ENCODE measurements around the gene EPOP.

Gene EPOP

DNA sequence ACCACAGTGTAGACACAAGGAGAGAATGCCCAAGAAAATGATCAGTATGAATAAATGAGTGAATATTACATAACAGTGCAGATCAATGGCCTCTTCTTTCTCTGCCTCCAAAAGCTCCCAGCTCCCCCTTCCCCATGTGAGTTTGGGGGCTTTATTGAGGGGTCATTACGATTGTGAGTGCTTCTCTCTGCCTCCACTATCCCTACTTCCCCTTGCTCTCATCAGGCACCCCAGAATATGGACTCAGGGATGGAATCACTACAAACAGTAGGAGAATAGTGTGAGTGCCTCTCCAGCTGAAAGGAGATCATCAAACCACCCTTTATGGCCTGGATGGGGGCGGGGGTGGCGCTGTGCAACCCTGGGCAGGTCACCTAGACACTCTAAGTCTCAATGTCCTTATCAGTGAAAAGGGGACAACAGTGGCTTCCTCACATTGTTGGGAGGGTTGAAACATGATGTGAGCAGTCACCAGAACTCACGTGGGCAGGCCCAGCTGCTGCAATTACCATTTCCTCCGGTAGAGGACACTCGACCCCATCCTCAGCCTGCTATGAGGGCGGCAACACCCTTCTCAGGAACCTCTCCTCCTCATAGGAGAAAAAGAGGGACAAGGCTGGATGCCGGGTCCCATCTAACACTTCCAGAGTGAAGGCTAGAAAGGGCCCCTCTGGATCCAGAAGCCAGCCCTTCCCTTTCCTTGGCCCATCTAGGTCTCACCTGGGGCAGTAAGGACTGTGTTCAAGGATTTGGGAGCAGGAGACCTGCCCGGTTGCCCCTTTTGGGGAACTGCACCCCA, 2.1 kb upstream of the EPOP start:
- in situ Hi-C loops (cut with MboI; ENCODE audit: low sequenced_read_pairs), result loop anchor here (5.0 kb wide), 1 partner anchor 50 kb away; no protein-coding TSS in a partner anchor

- in situ Hi-C loops (cut with MboI; ENCODE audit: low sequenced_read_pairs), result no loop called here
Observed at GRCh38 chr17:38674014-38674748, 576 bp downstream of the EPOP start.

DNA sequence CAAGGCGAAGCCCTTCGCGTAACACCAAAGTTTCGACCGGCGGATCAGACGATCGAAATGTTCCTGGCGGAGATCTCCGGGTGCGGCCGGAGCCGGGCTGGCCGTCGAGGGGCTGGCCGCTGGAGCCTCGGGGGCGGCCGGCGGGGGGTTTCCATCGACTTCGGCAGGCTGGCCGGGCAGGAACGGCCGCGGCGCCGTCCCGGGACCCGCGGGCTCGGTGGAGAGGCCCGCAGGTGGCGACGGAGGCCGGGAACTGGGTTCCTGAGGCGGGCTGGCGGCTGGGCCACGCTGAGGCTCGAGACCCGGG, 1.1 kb downstream of the EPOP start:
- in situ Hi-C loops (cut with MboI; ENCODE audit: low sequenced_read_pairs), result no loop called here

- in situ Hi-C loops (cut with MboI; ENCODE audit: low sequenced_read_pairs), result no loop called here
Observed at GRCh38 chr17:38672788-38673706, 1.7 kb downstream of the EPOP start.

GRCh38 chr17:38671939-38672720, 2.6 kb downstream of the EPOP start:
- in situ Hi-C loops (cut with MboI; ENCODE audit: low sequenced_read_pairs), result no loop called here

- in situ Hi-C loops (cut with MboI; ENCODE audit: low sequenced_read_pairs), result loop anchor here (5.0 to 10.0 kb wide), 2 partner anchors 177 to 245 kb away; partner anchors contain the start of gene ARHGAP23
Observed at GRCh38 chr17:38669520-38669919, 5.2 kb downstream of the EPOP start.

DNA sequence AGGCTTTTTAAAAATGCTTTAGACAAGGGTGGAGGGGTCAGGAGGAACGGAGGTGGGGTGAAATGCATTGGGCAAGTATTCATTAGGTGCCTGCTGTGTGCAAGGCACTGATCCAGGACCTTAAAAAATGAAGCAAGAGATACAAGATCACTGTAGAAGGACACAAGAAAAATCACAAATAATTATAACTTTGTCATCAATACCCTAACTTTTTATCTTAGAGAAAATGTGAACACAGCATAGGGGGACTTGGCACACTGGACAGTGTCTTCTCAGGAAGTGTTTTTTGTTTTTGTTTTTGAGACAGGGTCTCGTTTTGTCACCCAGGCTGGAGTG, 7.0 kb downstream of the EPOP start:
- in situ Hi-C loops (cut with MboI; ENCODE audit: low sequenced_read_pairs), result loop anchor here (5.0 to 10.0 kb wide), 2 partner anchors 175 to 243 kb away; partner anchors contain the start of gene ARHGAP23

DNA sequence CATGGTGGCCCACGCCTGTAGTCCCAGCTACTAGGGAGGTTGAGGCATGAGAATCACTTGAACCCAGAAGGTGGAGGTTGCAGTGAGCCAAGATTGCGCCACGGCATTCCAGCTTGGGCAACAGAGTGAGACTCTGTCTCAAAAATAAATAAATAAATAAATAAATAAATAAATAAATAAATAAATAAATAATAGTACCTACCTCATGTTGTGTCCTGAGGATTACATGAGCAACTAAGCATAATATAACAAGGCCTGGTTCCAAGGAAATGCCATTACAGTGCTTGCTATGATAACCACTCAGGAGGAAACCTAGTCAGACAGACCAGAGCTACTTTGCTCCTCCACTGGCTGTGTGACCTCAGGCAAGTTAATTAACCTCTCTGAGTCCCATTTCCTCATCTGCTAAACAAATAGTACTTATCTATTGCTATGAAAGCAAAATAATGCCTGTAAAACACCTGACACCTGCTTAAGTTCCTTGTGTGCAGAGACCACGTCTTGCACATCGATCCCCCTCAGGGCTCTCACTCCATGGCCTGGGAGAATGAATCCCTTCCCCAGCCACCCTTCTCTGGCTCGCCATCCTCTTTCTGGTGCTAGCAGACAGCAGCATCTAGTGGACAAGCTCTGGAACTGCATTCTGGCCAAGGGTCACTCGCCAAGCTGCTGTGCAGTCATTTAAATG, 7.5 kb downstream of the EPOP start:
- in situ Hi-C loops (cut with MboI; ENCODE audit: low sequenced_read_pairs), result loop anchor here (5.0 to 10.0 kb wide), 2 partner anchors 175 to 242 kb away; partner anchors contain the start of gene ARHGAP23

GRCh38 chr17:38663964-38664644, 10.7 kb downstream of the EPOP start:
- in situ Hi-C loops (cut with MboI; ENCODE audit: low sequenced_read_pairs), result loop anchor here (10.0 kb wide), 1 partner anchor 239 kb away; the partner anchor contains the start of gene ARHGAP23

DNA sequence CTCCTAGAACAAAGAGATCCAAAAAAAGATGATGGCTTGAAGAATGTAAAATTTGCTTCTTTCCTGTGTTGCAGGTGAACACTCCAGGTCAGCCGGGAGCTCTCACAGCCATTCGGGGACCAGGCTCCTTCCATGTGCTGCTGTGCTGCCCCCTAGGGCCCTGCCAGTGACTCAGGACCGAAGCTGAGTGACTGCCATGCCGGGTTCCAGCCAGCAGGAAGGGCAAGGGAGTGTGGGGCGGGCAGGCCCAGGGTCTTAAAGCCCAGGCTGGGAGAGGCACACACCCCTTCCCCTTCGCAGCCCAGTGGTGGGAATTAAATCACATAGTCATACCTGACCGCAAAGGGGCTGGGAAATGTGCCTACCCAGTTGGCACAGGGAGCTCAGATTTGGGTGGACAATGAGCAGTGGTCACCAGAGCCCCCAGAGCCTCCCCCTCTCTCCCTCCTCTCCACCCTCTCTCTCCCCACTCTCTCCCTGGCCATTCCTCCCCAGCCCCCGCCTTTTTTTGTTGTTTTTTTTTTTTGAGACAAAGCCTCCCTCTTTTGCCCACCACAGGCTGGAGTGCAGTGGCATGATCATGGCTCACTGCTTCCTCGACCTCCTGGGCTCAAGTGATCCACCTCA, 11.5 kb downstream of the EPOP start:
- in situ Hi-C loops (cut with MboI; ENCODE audit: low sequenced_read_pairs), result loop anchor here (10.0 kb wide), 1 partner anchor 238 kb away; the partner anchor contains the start of gene ARHGAP23

GRCh38 chr17:38660097-38661025, 14.4 kb downstream of the EPOP start:
- in situ Hi-C loops (cut with MboI; ENCODE audit: low sequenced_read_pairs), result loop anchor here (10.0 kb wide), 1 partner anchor 236 kb away; the partner anchor contains the start of gene ARHGAP23

GRCh38 chr17:38659415-38659814, 15.3 kb downstream of the EPOP start:
- in situ Hi-C loops (cut with MboI; ENCODE audit: low sequenced_read_pairs), result no loop called here

GRCh38 chr17:38658741-38659345, 15.9 kb downstream of the EPOP start:
- in situ Hi-C loops (cut with MboI; ENCODE audit: low sequenced_read_pairs), result no loop called here

DNA sequence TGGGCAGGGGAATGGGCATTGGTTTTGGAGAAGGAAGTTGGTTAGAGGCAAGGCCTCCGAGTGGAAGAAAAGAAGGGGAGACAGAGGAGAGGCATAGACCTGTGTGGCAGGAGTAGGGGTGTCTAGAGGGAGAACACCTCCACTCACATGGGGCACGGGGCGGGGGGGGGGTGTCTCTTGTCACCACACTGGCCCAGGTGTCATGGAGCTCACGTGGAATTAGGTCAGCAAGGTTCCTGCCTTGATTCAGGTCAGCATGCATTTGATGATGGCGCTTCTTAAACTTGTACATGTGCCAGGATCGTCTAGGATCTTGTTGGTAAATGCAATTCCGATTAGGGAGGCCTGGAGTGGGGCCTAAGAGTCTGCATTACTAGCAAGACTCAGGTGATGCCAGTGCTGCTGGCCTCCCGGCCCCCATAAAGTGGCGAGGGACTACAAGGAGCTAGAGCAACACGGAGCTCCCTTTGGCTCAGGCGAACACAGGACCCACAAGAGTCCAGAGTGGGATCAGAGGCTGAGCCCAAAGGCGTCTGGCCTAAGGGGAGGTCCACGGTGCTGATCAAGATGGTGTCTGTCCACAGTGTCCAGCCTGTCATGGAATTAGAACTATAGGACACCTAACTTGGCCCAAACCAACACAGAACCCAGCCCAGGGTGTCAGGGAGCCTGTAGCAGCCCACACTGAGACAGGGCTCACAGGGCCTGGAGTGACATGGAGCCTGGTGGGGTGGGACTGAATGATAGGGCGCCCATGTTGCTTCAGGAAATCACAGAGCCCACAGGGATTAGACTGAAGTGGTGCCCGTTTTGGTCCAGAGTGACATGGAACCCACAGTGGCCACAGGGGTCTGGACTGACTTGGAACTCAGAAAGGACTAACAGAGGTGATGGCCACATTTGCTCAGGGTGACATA, 16.7 kb downstream of the EPOP start:
- in situ Hi-C loops (cut with MboI; ENCODE audit: low sequenced_read_pairs), result no loop called here

GRCh38 chr17:38656959-38657823, 17.6 kb downstream of the EPOP start:
- in situ Hi-C loops (cut with MboI; ENCODE audit: low sequenced_read_pairs), result no loop called here
